Loucy (cell line): Measurements from ENCODE around the gene ATP10A.

Experiments used
- CTCF ChIP-seq: fragments of 200-600 bp; sonication (generic); conservative IDR thresholded peaks from 2 replicates; pipeline ENCODE4 v1.5.1; 2014; ENCODE audit warnings: mild to moderate bottlenecking, antibody characterized with exemption, low read length
- EZH2phosphoT487 ChIP-seq: fragments of 200-600 bp; IDR thresholded peaks from 2 replicates; pipeline ENCODE4 v1.6.1; 2018; ENCODE audit warnings: antibody characterized with exemption, mild to moderate bottlenecking, moderate library complexity, borderline replicate concordance

- TF ChIP-seq CTCF (no peak), EZH2phosphoT487 (no peak)
These were observed 122.5 kb downstream of the ATP10A start for GRCh38 chr15:25740383-25741255.
